Stimulated activated CD8-positive, alpha-beta memory T cell treated with anti-CD3 and anti-CD28 coated beads, Interleukin-4, amount 100 ng/mL, for 48 hours (primary cell): ENCODE measurements around the gene REG1A.

Experiments
- DNase-seq: peaks from one replicate; pipeline ENCODE4 v3.0.0-alpha.2; 2020

REG1A gene

GRCh38 chr2:79128406-79128805 lies 8.1 kb downstream of the REG1A start:
- DNase-seq, result no peak

- no peak for DNase-seq
Measured at GRCh38 chr2:79129260-79129659, 9.0 kb downstream of the REG1A start.

- no peak for DNase-seq
Measured at GRCh38 chr2:79129804-79130203, 9.5 kb downstream of the REG1A start.

GRCh38 chr2:79131687-79132086 lies 11.4 kb downstream of the REG1A start:
- DNase-seq, result no peak

- DNase-seq, result no peak
Measured at GRCh38 chr2:79138385-79138784, 18.1 kb downstream of the REG1A start.

- DNase-seq, result no peak
Measured at GRCh38 chr2:79139423-79139822, 19.1 kb downstream of the REG1A start.

- DNase-seq, result no peak
Measured at GRCh38 chr2:79155826-79156476, 35.7 kb downstream of the REG1A start.

- no peak for DNase-seq
Measured at GRCh38 chr2:79159030-79159429, 38.7 kb downstream of the REG1A start.

GRCh38 chr2:79159653-79160052 lies 39.4 kb downstream of the REG1A start, which contains the start of gene REG3A:
TSS of gene REG3A (minus strand) at chr2:79159753. CDS start at chr2:79159405, 348 bp downstream.
- DNase-seq, result no peak

GRCh38 chr2:79162132-79162531 lies 41.8 kb downstream of the REG1A start:
- DNase-seq, result no peak

- DNase-seq, result no peak
Measured at GRCh38 chr2:79162801-79163200, 42.5 kb downstream of the REG1A start.

GRCh38 chr2:79171348-79171958 lies 51.2 kb downstream of the REG1A start:
- DNase-seq, result no peak
